ENCODE results near the gene TADA1.

- TF ChIP-seq, protein P1, sequence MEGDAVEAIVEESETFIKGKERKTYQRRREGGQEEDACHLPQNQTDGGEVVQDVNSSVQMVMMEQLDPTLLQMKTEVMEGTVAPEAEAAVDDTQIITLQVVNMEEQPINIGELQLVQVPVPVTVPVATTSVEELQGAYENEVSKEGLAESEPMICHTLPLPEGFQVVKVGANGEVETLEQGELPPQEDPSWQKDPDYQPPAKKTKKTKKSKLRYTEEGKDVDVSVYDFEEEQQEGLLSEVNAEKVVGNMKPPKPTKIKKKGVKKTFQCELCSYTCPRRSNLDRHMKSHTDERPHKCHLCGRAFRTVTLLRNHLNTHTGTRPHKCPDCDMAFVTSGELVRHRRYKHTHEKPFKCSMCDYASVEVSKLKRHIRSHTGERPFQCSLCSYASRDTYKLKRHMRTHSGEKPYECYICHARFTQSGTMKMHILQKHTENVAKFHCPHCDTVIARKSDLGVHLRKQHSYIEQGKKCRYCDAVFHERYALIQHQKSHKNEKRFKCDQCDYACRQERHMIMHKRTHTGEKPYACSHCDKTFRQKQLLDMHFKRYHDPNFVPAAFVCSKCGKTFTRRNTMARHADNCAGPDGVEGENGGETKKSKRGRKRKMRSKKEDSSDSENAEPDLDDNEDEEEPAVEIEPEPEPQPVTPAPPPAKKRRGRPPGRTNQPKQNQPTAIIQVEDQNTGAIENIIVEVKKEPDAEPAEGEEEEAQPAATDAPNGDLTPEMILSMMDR (IDR thresholded peaks at IDR 0.05): no peak
- no peak for TF ChIP-seq POLR2AphosphoS5 (IDR thresholded peaks at IDR 0.05; ENCODE audit: insufficient read depth in 1 of 2, low read depth in 1 of 2)
- TF ChIP-seq POLR2A (IDR thresholded peaks at IDR 0.05): no peak
These were observed 13.7 kb upstream of the TADA1 start for GRCh38 chr1:166889776-166890175.
